Mucosa of gallbladder (tissue), 1 donor: ENCODE data around the gene TPO. TPM values are rescaled to one million over a fixed set of nuclear protein-coding genes. Genes with fewer than 3 reads are reported as not detected.
"Not testable (repeated sequence)": the region's sequence is repeated elsewhere in the genome, so short reads cannot be mapped to it uniquely, and the experiment has no call there.

Experiments used
- DNase-seq: peaks from one replicate; pipeline ENCODE4 v3.0.0-alpha.2; 2020; ENCODE audit warnings: low spot score
- total RNA-seq: library from RNA; stranded (reverse); gene quantifications from one replicate; pipeline ENCODE4 v1.2.1, GENCODE V29; 2021
- donor health status: DM: no; HTN: no; CAD: no.

The TPO gene
- total RNA-seq, result 0.75 TPM

DNA sequence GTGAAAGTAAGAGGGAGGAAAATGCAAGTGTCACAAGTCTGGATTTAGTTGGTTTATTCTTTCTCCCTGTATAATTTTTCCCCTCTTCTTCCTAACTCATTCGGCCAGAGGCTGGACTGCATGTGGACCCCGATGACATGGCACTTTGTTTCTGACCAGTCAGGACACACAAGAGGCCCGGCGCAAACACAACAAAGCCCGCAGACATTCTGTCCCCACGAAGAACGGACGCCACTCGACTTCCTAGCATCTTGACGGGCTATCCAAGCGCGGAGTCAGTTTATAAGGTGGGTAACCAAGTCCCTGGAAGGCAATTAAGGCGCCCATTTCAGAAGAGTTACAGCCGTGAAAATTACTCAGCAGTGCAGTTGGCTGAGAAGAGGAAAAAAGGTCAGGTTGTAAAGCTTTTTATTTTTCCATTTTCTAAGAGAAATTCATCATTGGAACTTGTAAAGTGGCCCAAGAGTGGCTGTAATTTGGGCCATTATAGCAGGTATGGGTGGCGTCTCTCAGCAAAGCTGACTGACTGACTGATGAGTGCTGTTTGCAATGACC lies at the start of gene TPO:
Gene TPO (plus strand): TSS at position 308 of the 555 bp plus-strand sequence. CDS start 946 bp downstream, outside the sequence.
- DNase-seq, result no peak

DNA sequence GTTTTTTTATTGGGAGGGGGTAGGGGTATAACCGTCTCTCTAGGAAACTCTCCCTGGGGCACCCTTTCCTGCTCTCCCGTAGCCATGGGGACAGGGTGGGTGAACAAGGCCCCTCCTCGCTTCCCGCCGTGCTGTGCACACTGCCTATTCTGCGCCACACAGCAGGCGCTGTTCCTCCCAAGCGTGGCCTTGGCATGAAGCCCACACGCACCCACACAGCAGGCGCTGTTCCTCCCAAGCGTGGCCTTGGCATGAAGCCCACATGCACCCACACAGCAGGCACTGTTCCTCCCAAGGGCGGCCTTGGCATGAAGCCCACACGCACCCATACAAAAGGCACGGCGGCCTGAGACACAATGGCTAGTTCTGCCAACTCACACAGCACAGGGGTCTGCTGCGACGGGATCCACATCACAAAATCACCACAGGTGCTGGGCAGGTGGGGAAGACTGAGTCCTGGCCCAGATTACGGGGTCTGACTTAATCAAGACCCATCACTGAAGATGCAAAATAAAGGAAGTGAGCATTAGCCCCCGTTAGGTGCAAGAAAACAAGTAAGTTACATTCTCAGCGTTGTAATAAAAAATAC lies 46.6 kb upstream of the TPO start:
- DNase-seq, result peak; percentile 45

DNA sequence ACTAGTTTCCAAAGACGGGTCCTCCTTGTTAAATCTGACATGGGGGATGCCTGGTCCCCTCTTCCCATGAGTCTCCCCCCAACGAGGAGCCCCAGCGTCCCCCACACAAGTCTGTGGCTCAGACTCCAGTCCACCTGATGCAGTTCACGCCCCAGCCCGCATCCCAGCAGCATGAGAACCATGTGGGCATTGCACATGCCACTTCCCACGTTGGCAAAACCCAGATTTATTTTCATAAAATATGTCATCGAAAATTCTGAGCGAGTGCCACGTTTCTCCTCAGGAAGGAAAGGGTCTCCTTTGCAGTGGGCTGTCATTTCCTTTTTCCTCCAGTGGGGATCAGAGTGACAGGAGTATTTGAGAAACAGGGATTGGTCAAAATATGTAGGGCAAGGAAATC lies 45.7 kb upstream of the TPO start:
- no peak for DNase-seq

DNA sequence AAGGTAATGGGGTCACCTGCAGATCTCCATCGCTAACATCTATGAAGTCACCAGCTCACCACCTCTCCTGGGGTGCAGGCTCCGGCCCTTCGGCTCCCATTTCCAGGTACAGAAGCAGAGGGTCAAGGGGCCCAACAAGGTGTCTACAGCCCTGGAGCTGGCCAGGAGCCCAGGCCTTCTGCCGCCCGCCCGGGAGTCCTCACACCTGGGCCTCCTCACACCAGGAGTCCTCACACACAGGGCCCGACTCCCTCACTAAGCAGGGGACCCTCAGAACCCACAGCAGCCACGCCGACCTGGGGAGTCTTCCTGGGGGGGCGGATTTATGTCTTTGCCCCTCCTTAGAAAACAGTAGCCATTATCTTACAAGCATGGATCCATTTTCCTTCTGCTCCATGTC lies 43.4 kb upstream of the TPO start:
- DNase-seq, result no peak

GRCh38 chr2:1370461-1370860 lies 42.8 kb upstream of the TPO start:
- DNase-seq, result no peak

GRCh38 chr2:1371082-1371481 lies 42.2 kb upstream of the TPO start:
- DNase-seq, result no peak

GRCh38 chr2:1373830-1374229 lies 39.4 kb upstream of the TPO start:
- no peak for DNase-seq

DNA sequence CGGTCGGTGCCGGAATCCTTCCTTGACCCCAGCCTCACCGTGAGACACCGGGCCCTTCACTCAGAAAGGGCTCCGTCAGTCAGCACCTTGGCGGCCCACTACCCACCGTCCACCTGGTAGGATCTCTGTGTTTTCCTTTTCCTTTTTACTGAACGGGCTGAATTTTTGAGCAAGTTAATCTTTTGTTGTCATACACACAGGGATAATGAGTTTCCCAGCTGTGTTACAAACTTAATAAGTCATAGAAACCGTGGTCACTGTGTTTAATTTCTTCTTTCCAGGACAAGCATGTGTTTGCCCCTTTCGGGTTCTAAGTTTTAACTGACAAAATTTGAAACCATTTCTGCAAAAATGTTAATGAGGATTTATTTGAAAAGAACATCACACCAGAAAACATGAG lies 39.0 kb upstream of the TPO start:
- DNase-seq, result no peak

GRCh38 chr2:1375794-1376193 lies 37.5 kb upstream of the TPO start:
- DNase-seq, result no peak

DNA sequence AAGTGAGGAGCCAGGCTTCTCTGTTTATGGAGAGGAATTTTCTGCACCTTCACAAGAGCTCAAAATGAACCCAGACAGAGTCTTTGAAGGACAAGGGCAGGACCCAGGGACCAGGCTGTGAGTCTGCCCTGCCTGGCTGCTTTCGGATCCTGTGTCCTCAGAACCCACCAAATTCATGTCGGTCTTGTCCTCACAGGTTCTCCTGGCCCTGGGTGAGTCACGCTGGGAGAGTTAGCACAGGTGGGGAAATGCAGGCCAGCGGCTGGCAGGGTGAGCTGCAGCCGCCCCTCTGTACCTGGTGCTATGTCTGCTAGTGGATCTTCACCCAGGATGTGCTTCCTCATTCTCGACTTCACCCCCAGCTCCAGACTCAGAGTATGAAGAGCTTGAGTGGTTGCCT lies 35.8 kb upstream of the TPO start:
- no peak for DNase-seq

DNA sequence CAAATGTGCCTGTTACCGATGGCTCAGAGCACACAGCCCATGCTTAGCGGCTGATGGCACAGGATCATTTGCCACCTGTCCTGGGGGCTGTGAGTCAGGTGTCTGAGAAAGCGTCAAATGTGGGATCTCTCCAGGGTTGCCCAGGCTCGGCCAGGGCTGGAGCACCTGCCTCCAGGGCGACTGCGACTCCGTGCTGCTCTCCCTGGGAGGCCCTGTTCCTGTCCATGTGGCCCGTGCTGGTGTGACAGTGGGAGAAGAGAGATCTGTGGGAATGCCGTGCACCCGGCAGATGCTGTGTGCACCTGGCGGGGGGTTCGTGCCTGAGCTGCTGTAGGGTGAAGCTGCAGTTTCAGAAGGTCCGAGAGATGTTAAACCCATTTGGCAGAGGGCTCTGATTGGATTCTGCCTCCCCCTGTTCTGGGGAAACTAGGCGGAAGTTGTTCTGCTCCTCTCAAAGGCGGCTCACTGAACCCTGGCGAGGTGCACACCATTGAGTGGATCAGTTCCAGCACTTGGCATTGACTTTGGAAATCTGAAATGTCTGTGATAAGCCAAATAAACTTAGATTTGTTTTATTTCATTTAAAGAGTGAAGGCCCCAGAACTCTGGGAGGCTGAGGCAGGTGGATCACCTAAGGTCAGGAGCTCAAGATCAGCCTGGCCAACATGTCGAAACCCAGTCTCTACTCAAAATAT lies 34.7 kb upstream of the TPO start:
- no peak for DNase-seq

GRCh38 chr2:1381644-1382043 lies 31.6 kb upstream of the TPO start:
- no peak for DNase-seq

- DNase-seq, result not testable (repeated sequence)
Observed at GRCh38 chr2:1387954-1388725, 25.1 kb upstream of the TPO start.

DNA sequence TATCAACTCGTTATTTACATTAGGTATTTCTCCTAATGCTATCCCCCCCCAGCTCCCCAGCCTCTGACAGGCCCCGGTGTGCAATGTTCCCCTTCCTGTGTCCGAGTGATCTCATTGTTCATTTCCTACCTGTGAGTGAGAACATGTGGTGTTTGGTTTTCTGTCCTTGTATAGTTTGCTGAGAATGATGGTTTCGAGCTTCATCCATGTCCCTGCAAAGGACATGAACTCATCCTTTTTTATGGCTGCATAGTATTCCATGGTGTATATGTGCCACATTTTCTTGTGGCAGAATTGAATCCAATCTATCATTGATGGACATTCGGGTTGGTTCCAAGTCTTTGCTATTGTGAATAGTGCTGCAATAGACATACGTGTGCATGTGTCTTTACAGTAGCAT lies 23.1 kb upstream of the TPO start:
- DNase-seq, result not testable (repeated sequence)

GRCh38 chr2:1393321-1393720 lies 19.9 kb upstream of the TPO start:
- DNase-seq, result no peak

DNA sequence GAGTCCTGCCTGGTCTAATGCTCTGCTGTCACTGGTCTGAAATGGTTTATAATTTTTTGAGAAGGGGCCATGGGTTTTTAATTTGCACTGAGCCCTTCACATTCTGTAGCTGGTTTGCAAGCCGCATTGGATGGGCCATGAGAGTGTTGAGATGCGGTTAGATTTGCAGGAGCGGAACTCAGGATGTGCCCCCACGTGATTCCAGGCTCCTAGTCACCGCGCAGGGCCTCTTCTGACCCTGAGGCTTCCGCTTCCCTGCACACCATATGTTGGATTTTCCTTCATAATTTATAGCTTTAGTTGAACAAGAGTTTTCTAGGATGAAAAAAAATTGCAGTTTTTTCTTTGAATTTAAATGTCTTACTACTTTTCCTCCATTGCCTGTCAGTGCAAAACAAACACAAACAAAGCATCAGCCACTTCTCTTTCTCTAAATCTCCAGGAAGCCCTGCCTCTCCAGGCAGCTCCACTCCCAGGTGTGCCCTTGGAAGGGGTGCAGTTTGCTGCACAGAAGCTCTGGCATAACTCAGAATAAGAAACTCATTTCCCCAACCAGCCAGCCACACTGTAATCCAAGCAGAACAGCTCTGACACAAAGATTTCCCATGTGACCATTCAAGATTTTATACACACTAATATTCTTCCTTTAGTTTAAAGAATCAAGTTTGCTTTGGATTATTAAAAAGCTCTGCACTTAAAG lies 18.4 kb upstream of the TPO start:
- no peak for DNase-seq

- no peak for DNase-seq
Observed at GRCh38 chr2:1397350-1397749, 15.9 kb upstream of the TPO start.

DNA sequence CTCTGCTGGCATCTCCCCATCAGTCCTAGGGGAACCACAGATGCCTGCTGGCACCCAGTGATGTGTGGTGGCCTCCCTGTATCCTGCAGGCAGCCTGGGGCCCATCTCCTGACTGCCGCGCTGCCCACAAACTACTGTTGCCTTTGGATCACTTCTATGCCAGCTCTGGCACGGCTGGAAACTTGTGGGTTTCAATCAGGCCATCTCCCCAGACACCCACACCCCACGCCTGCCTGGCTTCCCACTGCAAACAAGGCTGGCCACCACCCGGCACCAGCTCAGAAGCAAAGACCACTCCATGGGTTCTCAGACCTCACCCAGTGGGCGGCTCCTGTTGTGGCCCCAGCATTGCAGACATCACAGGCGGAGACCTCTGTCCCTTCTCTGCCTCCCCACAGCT lies 15.1 kb upstream of the TPO start:
- DNase-seq, result no peak

DNA sequence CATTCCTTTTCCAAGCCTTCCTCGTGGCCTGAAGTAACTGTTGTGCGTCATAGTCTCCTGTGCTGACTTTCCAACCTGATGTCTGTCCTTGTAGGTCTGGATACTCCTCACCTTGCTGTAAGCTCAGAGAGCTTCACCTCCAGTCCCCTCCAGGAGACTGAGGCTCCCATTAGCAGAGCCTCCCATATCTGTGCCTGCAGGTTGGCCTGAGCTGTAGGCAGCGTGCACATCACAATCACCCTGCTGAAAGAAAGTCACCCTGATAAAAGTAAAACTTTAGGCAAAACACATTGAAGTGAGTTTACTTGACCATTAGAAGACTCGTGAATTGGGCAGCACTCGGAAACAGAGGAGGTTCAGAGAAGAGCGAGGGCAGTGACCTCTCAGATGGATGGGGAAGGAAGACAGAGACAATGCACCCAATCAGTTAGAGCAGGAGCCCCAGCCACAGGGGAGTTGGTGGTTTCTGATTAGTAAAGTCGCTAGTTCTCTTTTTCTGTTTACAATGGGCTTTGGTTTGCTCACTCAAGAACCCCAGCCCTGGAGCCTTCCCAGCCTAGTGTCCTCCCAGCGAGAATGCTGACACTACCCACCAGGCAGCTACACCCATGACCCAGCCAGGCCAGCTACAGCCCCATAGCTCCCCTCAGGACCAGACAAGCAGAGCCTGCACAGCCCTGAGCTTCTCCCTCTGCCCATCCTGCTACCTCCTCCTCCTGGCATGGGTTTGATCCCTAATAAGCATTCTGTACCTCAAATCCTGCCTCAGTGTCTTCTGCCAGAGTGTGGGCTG lies 12.1 kb upstream of the TPO start:
- no peak for DNase-seq

GRCh38 chr2:1402064-1402463 lies 11.2 kb upstream of the TPO start:
- DNase-seq, result no peak

GRCh38 chr2:1403565-1403964 lies 9.7 kb upstream of the TPO start:
- DNase-seq, result no peak
